Astrocyte (in vitro differentiated cells and primary cell): ENCODE data around the gene KANK2.

Source experiments
- EZH2 ChIP-seq: IDR thresholded peaks from 2 replicates; pipeline ENCODE4 v1.6.1; 2012; ENCODE audit warnings: mild to moderate bottlenecking, low read length, inconsistent platforms; ENCODE audit not compliant: insufficient read depth
- TF ChIP-seq, protein P1 (sequence below): IDR thresholded peaks from 2 replicates; pipeline ENCODE4 v1.5.1; 2011; ENCODE audit warnings: low read depth, mild to moderate bottlenecking, inconsistent platforms, low read length, moderate library complexity; ENCODE audit not compliant: insufficient read depth

DNA sequence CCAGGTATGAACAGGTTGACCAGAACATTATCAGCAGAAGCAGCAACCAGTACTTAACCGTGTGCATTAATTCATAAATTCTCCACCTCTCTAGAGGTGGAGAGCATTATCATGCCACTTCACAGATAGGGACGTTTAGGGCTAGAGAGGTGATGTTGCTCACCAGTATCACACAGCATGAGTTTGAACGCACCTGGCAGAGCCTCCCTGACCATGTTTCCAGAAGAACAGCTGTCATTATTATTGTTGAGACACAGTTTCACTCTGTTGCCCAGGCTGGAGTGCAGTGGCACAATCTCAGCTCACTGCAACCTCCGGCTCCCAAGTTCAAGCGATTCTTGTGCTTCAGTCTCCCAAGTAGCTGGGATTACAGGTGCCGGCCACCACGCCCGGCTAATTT is 6.8 kb downstream of the KANK2 start:
- TF ChIP-seq, protein P1, sequence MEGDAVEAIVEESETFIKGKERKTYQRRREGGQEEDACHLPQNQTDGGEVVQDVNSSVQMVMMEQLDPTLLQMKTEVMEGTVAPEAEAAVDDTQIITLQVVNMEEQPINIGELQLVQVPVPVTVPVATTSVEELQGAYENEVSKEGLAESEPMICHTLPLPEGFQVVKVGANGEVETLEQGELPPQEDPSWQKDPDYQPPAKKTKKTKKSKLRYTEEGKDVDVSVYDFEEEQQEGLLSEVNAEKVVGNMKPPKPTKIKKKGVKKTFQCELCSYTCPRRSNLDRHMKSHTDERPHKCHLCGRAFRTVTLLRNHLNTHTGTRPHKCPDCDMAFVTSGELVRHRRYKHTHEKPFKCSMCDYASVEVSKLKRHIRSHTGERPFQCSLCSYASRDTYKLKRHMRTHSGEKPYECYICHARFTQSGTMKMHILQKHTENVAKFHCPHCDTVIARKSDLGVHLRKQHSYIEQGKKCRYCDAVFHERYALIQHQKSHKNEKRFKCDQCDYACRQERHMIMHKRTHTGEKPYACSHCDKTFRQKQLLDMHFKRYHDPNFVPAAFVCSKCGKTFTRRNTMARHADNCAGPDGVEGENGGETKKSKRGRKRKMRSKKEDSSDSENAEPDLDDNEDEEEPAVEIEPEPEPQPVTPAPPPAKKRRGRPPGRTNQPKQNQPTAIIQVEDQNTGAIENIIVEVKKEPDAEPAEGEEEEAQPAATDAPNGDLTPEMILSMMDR = no peak
- no peak for TF ChIP-seq EZH2
